ENCODE measurements around the gene MADCAM1.

The MADCAM1 gene

GRCh38 chr19:508204-509150, 12.2 kb downstream of the MADCAM1 start:
- DNase-seq (ENCODE audit: low read depth in 2 of 2), result no peak

GRCh38 chr19:510606-511100, 14.4 kb downstream of the MADCAM1 start:
- peak; percentile 81 to 86 for DNase-seq (ENCODE audit: low read depth in 2 of 2)

- peak; percentile 62 to 66 for DNase-seq (ENCODE audit: low read depth in 2 of 2)
These were observed 15.0 kb downstream of the MADCAM1 start for GRCh38 chr19:511101-511851.

- DNase-seq (ENCODE audit: low read depth in 2 of 2), result no peak
These were observed 16.5 kb downstream of the MADCAM1 start for GRCh38 chr19:512547-513365.

- DNase-seq (ENCODE audit: low read depth in 2 of 2), result no peak
These were observed 17.3 kb downstream of the MADCAM1 start for GRCh38 chr19:513368-514165.

GRCh38 chr19:514166-514663, 17.9 kb downstream of the MADCAM1 start:
- DNase-seq (ENCODE audit: low read depth in 2 of 2), result no peak

GRCh38 chr19:517721-518597, 21.7 kb downstream of the MADCAM1 start:
- DNase-seq (ENCODE audit: low read depth in 2 of 2), result no peak

- DNase-seq (ENCODE audit: low read depth in 2 of 2), result peak in 1 of 2 donors; percentile 17
These were observed 22.4 kb downstream of the MADCAM1 start for GRCh38 chr19:518598-519231.

GRCh38 chr19:519449-519865, 23.2 kb downstream of the MADCAM1 start:
- DNase-seq (ENCODE audit: low read depth in 2 of 2), result no peak

- DNase-seq (ENCODE audit: low read depth in 2 of 2), result no peak
These were observed 26.4 kb downstream of the MADCAM1 start for GRCh38 chr19:522726-523125.

GRCh38 chr19:524062-524674, 27.9 kb downstream of the MADCAM1 start:
- no peak for DNase-seq (ENCODE audit: low read depth in 2 of 2)

- DNase-seq (ENCODE audit: low read depth in 2 of 2), result no peak
These were observed 28.7 kb downstream of the MADCAM1 start for GRCh38 chr19:525029-525428.

- DNase-seq (ENCODE audit: low read depth in 2 of 2), result no peak
These were observed 29.7 kb downstream of the MADCAM1 start for GRCh38 chr19:525857-526419.

GRCh38 chr19:530134-531008, 34.1 kb downstream of the MADCAM1 start:
- no peak for DNase-seq (ENCODE audit: low read depth in 2 of 2)

GRCh38 chr19:531009-531752, 34.9 kb downstream of the MADCAM1 start:
- peak; percentile 68 to 74 for DNase-seq (ENCODE audit: low read depth in 2 of 2)

GRCh38 chr19:531753-532560, 35.7 kb downstream of the MADCAM1 start, which contains the start of gene CDC34:
Gene CDC34 (plus strand): TSS chr19:531760. CDS start chr19:531932, 172 bp downstream.
- no peak for DNase-seq (ENCODE audit: low read depth in 2 of 2)
